Activated T-helper 9 cell treated with anti-CD3 and anti-CD28 coated beads, Interleukin-2, amount 50 U/mL, for 16 hours (primary cell): ENCODE measurements around the gene FCN1.

Source experiments
- DNase-seq: peaks from one replicate; pipeline ENCODE4 v3.0.0-alpha.2; 2020; ENCODE audit warnings: low read depth

Gene FCN1

GRCh38 chr9:134913713-134914500 is 3.8 kb downstream of the FCN1 start:
- DNase-seq, result no peak

GRCh38 chr9:134913041-134913712 is 4.5 kb downstream of the FCN1 start:
- no peak for DNase-seq

GRCh38 chr9:134912126-134912840 is 5.4 kb downstream of the FCN1 start:
- DNase-seq, result no peak

GRCh38 chr9:134909511-134910481 is 7.9 kb downstream of the FCN1 start:
- no peak for DNase-seq

GRCh38 chr9:134908524-134909309 is 9.0 kb downstream of the FCN1 start:
- DNase-seq, result no peak

- no peak for DNase-seq
Observed at GRCh38 chr9:134902936-134903335, 14.8 kb downstream of the FCN1 start.

GRCh38 chr9:134899818-134900217 is 17.9 kb downstream of the FCN1 start:
- DNase-seq, result no peak

- no peak for DNase-seq
Observed at GRCh38 chr9:134899168-134899567, 18.5 kb downstream of the FCN1 start.

GRCh38 chr9:134898319-134898718 is 19.4 kb downstream of the FCN1 start:
- no peak for DNase-seq

GRCh38 chr9:134897584-134898170 is 20.0 kb downstream of the FCN1 start:
- DNase-seq, result no peak

- no peak for DNase-seq
Observed at GRCh38 chr9:134896834-134897583, 20.7 kb downstream of the FCN1 start.

GRCh38 chr9:134895908-134896833 is 21.5 kb downstream of the FCN1 start:
- DNase-seq, result no peak

- DNase-seq, result no peak
Observed at GRCh38 chr9:134895567-134895907, 22.2 kb downstream of the FCN1 start.

- DNase-seq, result no peak
Observed at GRCh38 chr9:134895097-134895496, 22.6 kb downstream of the FCN1 start.

- no peak for DNase-seq
Observed at GRCh38 chr9:134894136-134894860, 23.4 kb downstream of the FCN1 start.

GRCh38 chr9:134892820-134893420 is 24.8 kb downstream of the FCN1 start:
- no peak for DNase-seq

- DNase-seq, result no peak
Observed at GRCh38 chr9:134892221-134892620, 25.5 kb downstream of the FCN1 start.

- DNase-seq, result no peak
Observed at GRCh38 chr9:134891713-134892112, 26.0 kb downstream of the FCN1 start.
